Keratinocyte (primary cell): ENCODE measurements around the gene CD200R1. TPM values are rescaled to one million over a fixed set of nuclear protein-coding genes. Genes with fewer than 3 reads are reported as not detected.

Source experiments
- DNase-seq: peaks from one replicate; pipeline ENCODE4 v3.0.0-alpha.2; 2011; ENCODE audit warnings: low read depth, missing footprints, low spot score
- FAIRE-seq: peaks from 2 replicates; lab custom pipeline; 2011; peaks lifted over from hg19 to GRCh38; lab: Jason Lieb, UNC
- H2AFZ ChIP-seq: 2 replicates; pipeline ENCODE4 v1.6.0; 2012; ENCODE audit warnings: low read length, control low read depth, inconsistent platforms; ENCODE audit not compliant: control insufficient read depth
- H3K27ac ChIP-seq: 2 replicates; pipeline ENCODE4 v1.5.1; 2011; ENCODE audit warnings: low read length; ENCODE audit not compliant: control insufficient read depth, insufficient read depth
- H3K27me3 ChIP-seq: 3 replicates; pipeline ENCODE4 v1.6.0; 2011; ENCODE audit warnings: low read length; ENCODE audit not compliant: control insufficient read depth, insufficient read depth; ENCODE audit errors: extremely low read depth
- H3K36me3 ChIP-seq, 2 experiments: 2 replicates in 1 of 2; 3 replicates in 1 of 2; pipeline ENCODE4 v1.5.1; 2011; ENCODE audit warnings: low read length in 2 of 2, mild to moderate bottlenecking in 1 of 2; ENCODE audit not compliant: control insufficient read depth in 2 of 2, insufficient read depth in 2 of 2; ENCODE audit errors: extremely low read depth in 1 of 2
- H3K4me1 ChIP-seq: 3 replicates; pipeline ENCODE4 v1.5.1; 2011; ENCODE audit warnings: low read length; ENCODE audit not compliant: control insufficient read depth, insufficient read depth; ENCODE audit errors: extremely low read depth
- H3K4me2 ChIP-seq: 3 replicates; pipeline ENCODE4 v1.6.0; 2011; ENCODE audit warnings: low read depth, low read length; ENCODE audit not compliant: control insufficient read depth, insufficient read depth; ENCODE audit errors: extremely low read depth
- H3K4me3 ChIP-seq, 3 experiments: fragments of 200-600 bp in 1 of 3; sonication (generic) in 1 of 3; 2 replicates in 2 of 3; 3 replicates in 1 of 3; pipeline ENCODE4 v1.5.1; 2011 to 2016; ENCODE audit warnings: low read length in 3 of 3, mild to moderate bottlenecking in 3 of 3, control low read depth in 2 of 3, inconsistent platforms in 1 of 3, low read depth in 1 of 3, mixed read lengths in 1 of 3, mixed run types in 1 of 3, moderate library complexity in 1 of 3; ENCODE audit not compliant: control insufficient read depth in 2 of 3, insufficient read depth in 2 of 3; ENCODE audit errors: extremely low read depth in 1 of 3
- H3K79me2 ChIP-seq: 2 replicates; pipeline ENCODE4 v1.6.0; 2012; ENCODE audit warnings: low read length; ENCODE audit not compliant: control insufficient read depth, insufficient read depth
- H3K9ac ChIP-seq: 3 replicates; pipeline ENCODE4 v1.6.0; 2011; ENCODE audit warnings: low read length; ENCODE audit not compliant: control insufficient read depth, insufficient read depth; ENCODE audit errors: extremely low read depth
- H3K9me1 ChIP-seq: 3 replicates; pipeline ENCODE4 v1.6.0; 2011; ENCODE audit warnings: low read length; ENCODE audit not compliant: control insufficient read depth, insufficient read depth; ENCODE audit errors: extremely low read depth
- H3K9me3 ChIP-seq: 2 replicates; pipeline ENCODE4 v1.5.1; 2012; ENCODE audit warnings: low read depth, low read length; ENCODE audit not compliant: control insufficient read depth
- H4K20me1 ChIP-seq: 3 replicates; pipeline ENCODE4 v1.6.0; 2011; ENCODE audit warnings: low read length; ENCODE audit not compliant: control insufficient read depth, insufficient read depth; ENCODE audit errors: extremely low read depth
- CTCF ChIP-seq, 3 experiments: IDR thresholded peaks in 1 of 3; conservative IDR thresholded peaks in 1 of 3; optimal IDR thresholded peaks in 1 of 3; 2 replicates in 2 of 3; 3 replicates in 1 of 3; pipeline versions ENCODE3 to v1.5.1; 2011; ENCODE audit warnings: low read length in 3 of 3, mild to moderate bottlenecking in 3 of 3, moderate library complexity in 2 of 3, control low read depth in 1 of 3, inconsistent platforms in 1 of 3; ENCODE audit not compliant: insufficient read depth in 2 of 3; ENCODE audit errors: extremely low read depth in 1 of 3
- EZH2 ChIP-seq: IDR thresholded peaks from one replicate; pipeline ENCODE4 v1.6.1; 2012; ENCODE audit warnings: inconsistent platforms, mild to moderate bottlenecking, low read length, moderate library complexity
- dilution Hi-C: fragments of 300-500 bp; cut with MboI; formaldehyde crosslinking; loops from one replicate; pipeline ENCODE4 v1.7.0; 2020; ENCODE audit warnings: low sequenced_read_pairs; ENCODE audit not compliant: extremely low pct_ligation_motif_present
- polyA plus RNA-seq, 5 experiments: library from polyadenylated mRNA; depleted of rRNA in 3 of 5; stranded (reverse) in 3 of 5; stranded (forward) in 1 of 5; unstranded in 1 of 5; fragments of >200 nt; gene quantifications; 1 replicate in 1 of 5; 2 replicates in 3 of 5; 3 replicates in 1 of 5; pipeline versions ENCODE4 v1.2.1 to v1.2.3, GENCODE V29; 2011 to 2012; ENCODE audit warnings: missing spikeins in 2 of 5, low read depth in 1 of 5, low replicate concordance in 1 of 5

CD200R1 gene
- polyA plus RNA-seq, 1 donor (not counting 4 experiments of a cell fraction or from before 2014, with no cell fraction given) = 1.6 TPM

GRCh38 chr3:112965656-112966055, 9.2 kb downstream of the CD200R1 start:
- Histone ChIP-seq H3K9me1 (no peaks in the 10 kb centered on the region), H3K9me3 (peaks cover 3% of the 10 kb centered on the region), H3K4me3 (no peak overlapping the region), H2AFZ (no peak overlapping the region), H3K79me2 (no peaks in the 10 kb centered on the region), H3K27me3 (no peaks in the 10 kb centered on the region), H3K27ac (no peak overlapping the region), H3K9ac (no peak overlapping the region), H3K4me2 (no peak overlapping the region), H3K4me1 (no peaks in the 10 kb centered on the region), H3K36me3 (no peaks in the 10 kb centered on the region), H4K20me1 (no peaks in the 10 kb centered on the region)
- TF ChIP-seq EZH2 (no peak), CTCF (optimal IDR thresholded peaks at IDR 0.05 in 1 of 3, IDR thresholded peaks at IDR 0.05 in 1 of 3, conservative IDR thresholded peaks at IDR 0.05 in 1 of 3; ENCODE audit: extremely low read depth in 1 of 3, insufficient read depth in 2 of 3, low read length in 3 of 3) (no peak)
- no peak for FAIRE-seq
- no peak for DNase-seq
- dilution Hi-C loops = no loop called here

- Histone ChIP-seq H3K4me2 (no peak overlapping the region), H3K9ac (no peak overlapping the region), H3K4me3 (no peak overlapping the region), H3K9me3 (peaks cover 3% of the 10 kb centered on the region), H3K79me2 (no peaks in the 10 kb centered on the region), H3K27ac (no peak overlapping the region), H3K27me3 (no peaks in the 10 kb centered on the region), H3K36me3 (no peaks in the 10 kb centered on the region), H3K9me1 (no peaks in the 10 kb centered on the region), H4K20me1 (no peaks in the 10 kb centered on the region), H2AFZ (no peak overlapping the region), H3K4me1 (no peaks in the 10 kb centered on the region)
- no peak for DNase-seq
- dilution Hi-C loops = no loop called here
- no peak for TF ChIP-seq EZH2
- TF ChIP-seq CTCF (optimal IDR thresholded peaks at IDR 0.05 in 1 of 3, IDR thresholded peaks at IDR 0.05 in 1 of 3, conservative IDR thresholded peaks at IDR 0.05 in 1 of 3; ENCODE audit: extremely low read depth in 1 of 3, insufficient read depth in 2 of 3, low read length in 3 of 3) = no peak
- FAIRE-seq = no peak
These were observed 11.2 kb downstream of the CD200R1 start for GRCh38 chr3:112963683-112964082.
